Glutamatergic neuron (in vitro differentiated cells): ENCODE results near the gene AOX1. TPM values are rescaled to one million over a fixed set of nuclear protein-coding genes. Genes with fewer than 3 reads are reported as not detected.

Experiments used
- DNase-seq: peaks from one replicate; pipeline ENCODE4 v3.0.0; 2022
- H3K27ac Mint-ChIP-seq: one replicate; pipeline ENCODE4 v1.8.0; 2020; ENCODE audit warnings: mild to moderate bottlenecking, mixed read lengths, inconsistent platforms; ENCODE audit not compliant: unreplicated experiment
- H3K27me3 Mint-ChIP-seq: one replicate; pipeline ENCODE4 v1.8.0; 2020; ENCODE audit warnings: mild to moderate bottlenecking, moderate library complexity, mixed read lengths, inconsistent platforms; ENCODE audit not compliant: unreplicated experiment
- H3K36me3 Mint-ChIP-seq: one replicate; pipeline ENCODE4 v1.8.0; 2020; ENCODE audit warnings: mild to moderate bottlenecking, mixed read lengths, inconsistent platforms; ENCODE audit not compliant: unreplicated experiment
- H3K4me1 Mint-ChIP-seq: one replicate; pipeline ENCODE4 v1.8.0; 2020; ENCODE audit warnings: mild to moderate bottlenecking, low read depth, mixed read lengths, inconsistent platforms; ENCODE audit not compliant: unreplicated experiment
- H3K4me3 Mint-ChIP-seq: one replicate; pipeline ENCODE4 v1.8.0; 2020; ENCODE audit warnings: mild to moderate bottlenecking, mixed read lengths, inconsistent platforms; ENCODE audit not compliant: unreplicated experiment
- H3K9me3 Mint-ChIP-seq: one replicate; pipeline ENCODE4 v1.8.0; 2020; ENCODE audit warnings: mild to moderate bottlenecking, moderate library complexity, mixed read lengths, inconsistent platforms; ENCODE audit not compliant: unreplicated experiment
- total RNA-seq: library from RNA; stranded (reverse); fragmentation: NEBNext Ultra II Directional; extraction: Animal tissue kit (Norgen Biotek cat#: 25700); gene quantifications from one replicate; pipeline ENCODE4 v1.2.1, GENCODE V29; 2021; ENCODE audit not compliant: unreplicated experiment
- TF ChIP-seq, protein P1 (sequence below): fragments of 200-600 bp; sonication (generic); IDR thresholded peaks from one replicate; pipeline ENCODE4 v1.5.0; 2021; ENCODE audit not compliant: partially characterized antibody, unreplicated experiment

AOX1 gene
- total RNA-seq, 1 donor from 2014 or later: 0.32 TPM

DNA sequence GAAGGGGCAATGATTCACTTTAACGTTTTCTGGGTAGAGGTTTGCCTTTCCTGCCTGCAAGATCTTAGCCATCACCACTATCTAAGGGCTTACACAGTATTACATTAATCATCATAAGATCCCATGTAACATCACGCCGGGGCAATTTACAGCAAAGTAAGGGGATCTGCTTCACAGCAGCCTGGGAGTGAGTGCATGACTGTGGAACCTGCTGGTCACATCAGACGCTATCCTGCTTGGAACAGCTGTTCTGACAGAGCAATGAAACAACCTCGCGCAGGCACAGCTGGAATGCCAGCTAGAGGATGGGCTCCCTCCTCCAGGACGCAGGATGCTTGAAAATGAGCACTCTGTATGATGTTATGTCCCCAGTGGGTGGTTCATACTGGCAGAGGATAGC lies 89.0 kb downstream of the AOX1 start:
- H3K9me3 Mint-ChIP-seq: peaks cover 1% of the 10 kb centered on the region
- TF ChIP-seq, protein P1, sequence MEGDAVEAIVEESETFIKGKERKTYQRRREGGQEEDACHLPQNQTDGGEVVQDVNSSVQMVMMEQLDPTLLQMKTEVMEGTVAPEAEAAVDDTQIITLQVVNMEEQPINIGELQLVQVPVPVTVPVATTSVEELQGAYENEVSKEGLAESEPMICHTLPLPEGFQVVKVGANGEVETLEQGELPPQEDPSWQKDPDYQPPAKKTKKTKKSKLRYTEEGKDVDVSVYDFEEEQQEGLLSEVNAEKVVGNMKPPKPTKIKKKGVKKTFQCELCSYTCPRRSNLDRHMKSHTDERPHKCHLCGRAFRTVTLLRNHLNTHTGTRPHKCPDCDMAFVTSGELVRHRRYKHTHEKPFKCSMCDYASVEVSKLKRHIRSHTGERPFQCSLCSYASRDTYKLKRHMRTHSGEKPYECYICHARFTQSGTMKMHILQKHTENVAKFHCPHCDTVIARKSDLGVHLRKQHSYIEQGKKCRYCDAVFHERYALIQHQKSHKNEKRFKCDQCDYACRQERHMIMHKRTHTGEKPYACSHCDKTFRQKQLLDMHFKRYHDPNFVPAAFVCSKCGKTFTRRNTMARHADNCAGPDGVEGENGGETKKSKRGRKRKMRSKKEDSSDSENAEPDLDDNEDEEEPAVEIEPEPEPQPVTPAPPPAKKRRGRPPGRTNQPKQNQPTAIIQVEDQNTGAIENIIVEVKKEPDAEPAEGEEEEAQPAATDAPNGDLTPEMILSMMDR: no peak
- H3K27me3 Mint-ChIP-seq: no peaks in the 10 kb centered on the region
- H3K27ac Mint-ChIP-seq: no peak overlapping the region
- no peak for DNase-seq
- no peaks in the 10 kb centered on the region for H3K36me3 Mint-ChIP-seq
- H3K4me3 Mint-ChIP-seq: no peak overlapping the region
- no peaks in the 10 kb centered on the region for H3K4me1 Mint-ChIP-seq

DNA sequence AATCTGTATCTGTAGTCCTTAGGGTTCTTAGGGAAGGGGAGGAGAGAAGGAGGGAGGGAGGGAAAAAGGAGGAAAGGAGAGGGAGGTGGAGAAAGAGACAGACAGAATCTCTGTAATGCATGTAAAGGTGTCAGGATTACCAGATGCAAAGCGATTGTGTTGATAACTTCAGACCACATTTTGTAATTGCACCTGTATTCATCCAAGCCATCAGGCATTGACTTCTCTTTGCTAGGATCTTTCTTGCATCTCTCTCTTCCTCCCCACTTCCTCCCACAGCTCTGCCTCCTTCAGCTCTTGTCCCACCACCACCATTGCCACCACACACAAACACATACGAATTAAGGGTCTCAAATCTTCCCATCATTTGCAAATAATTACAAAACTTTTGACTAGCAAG lies 91.4 kb downstream of the AOX1 start:
- TF ChIP-seq, protein P1: no peak
- H3K27me3 Mint-ChIP-seq: no peaks in the 10 kb centered on the region

DNA sequence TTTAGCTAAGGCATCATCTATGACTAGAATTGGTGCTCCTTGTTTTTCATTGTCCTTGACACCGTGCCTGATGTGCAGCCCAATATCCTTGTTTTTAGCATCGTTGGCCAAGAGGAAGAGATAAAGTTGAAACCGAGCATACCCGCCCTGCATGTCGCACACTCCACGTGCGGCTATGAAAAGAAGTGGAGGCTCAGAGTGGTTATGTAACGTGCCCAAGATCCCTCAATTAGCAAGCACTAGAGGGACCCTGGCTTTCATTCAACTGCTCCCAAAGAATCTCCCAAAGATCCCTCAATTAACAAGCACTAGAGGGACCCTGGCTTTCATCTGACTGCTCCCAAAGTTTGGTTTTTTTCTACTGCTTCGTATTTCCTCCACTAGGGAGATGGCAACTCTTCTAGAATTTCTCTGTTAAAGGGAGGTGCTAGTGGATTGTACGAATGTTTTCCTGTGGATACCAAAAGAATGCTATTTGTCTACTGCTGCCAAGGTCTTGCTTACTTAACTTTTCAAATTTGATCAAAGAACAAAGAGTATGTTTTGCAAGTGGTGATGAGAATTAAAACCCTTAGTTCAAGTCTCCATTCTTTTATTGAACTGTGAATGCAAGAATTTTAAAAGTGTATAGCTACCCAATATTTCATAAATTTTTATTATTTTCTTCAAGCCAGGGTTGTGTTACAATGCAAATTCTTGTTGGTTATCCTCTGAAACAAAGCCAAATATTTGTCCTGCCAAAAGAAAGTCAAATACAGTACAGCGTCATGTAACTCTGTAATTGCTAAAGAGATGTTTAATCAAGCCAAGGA lies 92.1 kb downstream of the AOX1 start:
- Mint-ChIP-seq H3K4me1 (peaks cover 3% of the 10 kb centered on the region), H3K27ac (no peak overlapping the region), H3K9me3 (no peaks in the 10 kb centered on the region), H3K36me3 (no peaks in the 10 kb centered on the region), H3K27me3 (no peaks in the 10 kb centered on the region), H3K4me3 (no peak overlapping the region)
- TF ChIP-seq, protein P1: no peak
- no peak for DNase-seq

More for the DNA sequence above, 91.4 kb downstream of the AOX1 start:
- Mint-ChIP-seq H3K4me3 (no peak overlapping the region), H3K27ac (no peak overlapping the region), H3K9me3 (peaks cover 1% of the 10 kb centered on the region), H3K36me3 (no peaks in the 10 kb centered on the region), H3K4me1 (peaks cover 2% of the 10 kb centered on the region)
- no peak for DNase-seq

DNA sequence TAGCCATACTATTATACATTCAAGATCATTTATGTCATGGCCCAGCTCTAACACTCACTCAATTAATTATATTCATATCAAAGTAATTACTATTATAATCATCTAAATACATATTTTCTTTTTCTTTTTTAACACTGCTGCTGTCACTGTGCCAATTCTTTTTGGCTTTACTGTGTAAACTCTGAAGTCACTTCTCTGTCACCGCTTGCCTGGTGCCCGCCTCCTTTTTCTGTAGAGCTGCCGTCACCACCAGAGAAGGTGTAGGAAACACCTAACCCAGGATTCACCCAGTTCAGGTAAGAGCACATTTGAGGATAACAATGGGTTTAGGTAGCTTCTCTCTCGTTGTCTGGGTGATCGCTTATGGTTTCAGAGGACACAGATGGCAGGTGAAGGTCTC lies 93.3 kb downstream of the AOX1 start:
- no peaks in the 10 kb centered on the region for H3K36me3 Mint-ChIP-seq
- no peaks in the 10 kb centered on the region for H3K27me3 Mint-ChIP-seq
- TF ChIP-seq, protein P1: no peak
- no peak overlapping the region for H3K4me3 Mint-ChIP-seq
- no peak for DNase-seq
- no peaks in the 10 kb centered on the region for H3K9me3 Mint-ChIP-seq
- H3K27ac Mint-ChIP-seq: no peak overlapping the region
- H3K4me1 Mint-ChIP-seq: peaks cover 3% of the 10 kb centered on the region

DNA sequence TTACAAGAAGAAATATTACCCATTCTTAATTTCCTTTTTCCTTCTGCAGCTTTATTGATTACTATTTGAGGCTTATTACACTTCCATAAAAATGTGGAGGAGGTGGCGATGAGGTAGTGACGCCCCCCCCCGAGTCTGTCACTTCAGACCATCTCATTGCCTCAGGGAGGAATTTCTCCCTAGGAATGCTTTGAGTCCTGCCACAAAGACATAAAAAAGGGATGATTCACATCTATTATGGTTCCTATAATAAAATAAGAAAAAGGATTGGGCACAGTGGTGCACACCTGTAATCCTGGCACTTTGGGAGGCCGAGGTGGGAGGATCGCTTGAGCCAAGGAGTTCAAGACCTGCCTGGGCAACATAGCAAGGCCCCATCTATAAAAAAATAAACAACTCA lies 93.7 kb downstream of the AOX1 start:
- no peak overlapping the region for H3K4me3 Mint-ChIP-seq
- peaks cover 3% of the 10 kb centered on the region for H3K4me1 Mint-ChIP-seq
- no peak overlapping the region for H3K27ac Mint-ChIP-seq
- TF ChIP-seq, protein P1: no peak
- no peaks in the 10 kb centered on the region for H3K27me3 Mint-ChIP-seq
- H3K36me3 Mint-ChIP-seq: no peaks in the 10 kb centered on the region
- no peak for DNase-seq
- no peaks in the 10 kb centered on the region for H3K9me3 Mint-ChIP-seq
